Measurements from ENCODE around the gene XXYLT1. TPM values are rescaled to one million over a fixed set of nuclear protein-coding genes. Genes with fewer than 3 reads are reported as not detected.
"Not testable (repeated sequence)": the region's sequence is repeated elsewhere in the genome, so short reads cannot be mapped to it uniquely, and the experiment has no call there.

XXYLT1 gene
- 2.8 TPM for total RNA-seq

- ATAC-seq = peak; percentile 92
- peak; percentile 91 for DNase-seq (ENCODE audit: low spot score)
Measured at GRCh38 chr3:195270817-195271409, at the start of gene XXYLT1. XXYLT1 (minus strand) TSS chr3:195271159; CDS start chr3:195271058, 101 bp downstream.

GRCh38 chr3:195319060-195319459 lies 48.1 kb upstream of the XXYLT1 start:
- no peak for ATAC-seq
- DNase-seq (ENCODE audit: low spot score) = no peak

GRCh38 chr3:195312714-195313113 lies 41.8 kb upstream of the XXYLT1 start:
- no peak for ATAC-seq
- no peak for DNase-seq (ENCODE audit: low spot score)

- DNase-seq (ENCODE audit: low spot score) (no peak), ATAC-seq (no peak)
Measured at GRCh38 chr3:195307711-195308110, 36.8 kb upstream of the XXYLT1 start.

- ATAC-seq = no peak
- DNase-seq (ENCODE audit: low spot score) = no peak
Measured at GRCh38 chr3:195306369-195306768, 35.4 kb upstream of the XXYLT1 start.

GRCh38 chr3:195302431-195302830 lies 31.5 kb upstream of the XXYLT1 start:
- ATAC-seq (no peak), DNase-seq (ENCODE audit: low spot score) (no peak)

GRCh38 chr3:195297446-195297845 lies 26.5 kb upstream of the XXYLT1 start:
- DNase-seq (ENCODE audit: low spot score) (no peak), ATAC-seq (no peak)

- no peak for ATAC-seq
Measured at GRCh38 chr3:195296662-195297061, 25.7 kb upstream of the XXYLT1 start.

GRCh38 chr3:195291121-195291520 lies 20.2 kb upstream of the XXYLT1 start:
- DNase-seq (ENCODE audit: low spot score) (no peak), ATAC-seq (no peak)

More at GRCh38 chr3:195296662-195297061, 25.7 kb upstream of the XXYLT1 start:
- DNase-seq (ENCODE audit: low spot score) = no peak

GRCh38 chr3:195290643-195291042 lies 19.7 kb upstream of the XXYLT1 start:
- not testable (repeated sequence) for ATAC-seq

GRCh38 chr3:195286115-195286872 lies 15.3 kb upstream of the XXYLT1 start:
- no peak for ATAC-seq
- DNase-seq (ENCODE audit: low spot score) = no peak

More at GRCh38 chr3:195290643-195291042, 19.7 kb upstream of the XXYLT1 start:
- not testable (repeated sequence) for DNase-seq (ENCODE audit: low spot score)

GRCh38 chr3:195285372-195285771 lies 14.4 kb upstream of the XXYLT1 start:
- no peak for DNase-seq (ENCODE audit: low spot score)
- ATAC-seq = no peak

GRCh38 chr3:195284842-195285241 lies 13.9 kb upstream of the XXYLT1 start:
- no peak for DNase-seq (ENCODE audit: low spot score)
- peak; percentile 32 for ATAC-seq

GRCh38 chr3:195282961-195283360 lies 12.0 kb upstream of the XXYLT1 start:
- ATAC-seq (no peak), DNase-seq (ENCODE audit: low spot score) (no peak)

GRCh38 chr3:195274259-195274966 lies 3.5 kb upstream of the XXYLT1 start:
- DNase-seq (ENCODE audit: low spot score) (no peak), ATAC-seq (no peak)

GRCh38 chr3:195271410-195272243 lies 668 bp upstream of the XXYLT1 start:
- DNase-seq (ENCODE audit: low spot score) = peak; percentile 89
- peak; percentile 90 for ATAC-seq

GRCh38 chr3:195270079-195270816 lies 711 bp downstream of the XXYLT1 start:
- ATAC-seq (peak; percentile 7), DNase-seq (ENCODE audit: low spot score) (no peak)

- no peak for ATAC-seq
- DNase-seq (ENCODE audit: low spot score) = no peak
Measured at GRCh38 chr3:195269375-195270078, 1.4 kb downstream of the XXYLT1 start.

GRCh38 chr3:195268576-195269309 lies 2.2 kb downstream of the XXYLT1 start:
- no peak for ATAC-seq
- DNase-seq (ENCODE audit: low spot score) = no peak

All from left lobe of liver (tissue), 2 donors.